ENCODE data around the gene SHCBP1L.

Gene SHCBP1L

GRCh38 chr1:182930985-182931384, 22.0 kb downstream of the SHCBP1L start:
- no peak for DNase-seq (ENCODE audit: low read depth, low spot score)
- no peak for TF ChIP-seq CTCF (IDR thresholded peaks at IDR 0.05; ENCODE audit: low read depth, low read length)
- in situ Hi-C loops (cut with HindIII; ENCODE audit: low sequenced_read_pairs) = no loop called here
- H3K4me3 ChIP-seq (ENCODE audit: low read depth, low read length) = no peak overlapping the region

- in situ Hi-C loops (cut with HindIII; ENCODE audit: low sequenced_read_pairs) = no loop called here
- DNase-seq (ENCODE audit: low read depth, low spot score) = no peak
- no peak overlapping the region for H3K4me3 ChIP-seq (ENCODE audit: low read depth, low read length)
Observed at GRCh38 chr1:182927693-182928433, 25.1 kb downstream of the SHCBP1L start.

GRCh38 chr1:182925661-182926060, 27.3 kb downstream of the SHCBP1L start:
- DNase-seq (ENCODE audit: low read depth, low spot score) = no peak
- in situ Hi-C loops (cut with HindIII; ENCODE audit: low sequenced_read_pairs) = no loop called here
- H3K4me3 ChIP-seq (ENCODE audit: low read depth, low read length) = no peak overlapping the region
- TF ChIP-seq CTCF (IDR thresholded peaks at IDR 0.05; ENCODE audit: low read depth, low read length) = no peak

More at GRCh38 chr1:182927693-182928433, 25.1 kb downstream of the SHCBP1L start:
- no peak for TF ChIP-seq CTCF (IDR thresholded peaks at IDR 0.05; ENCODE audit: low read depth, low read length)

GRCh38 chr1:182917378-182917777, 35.6 kb downstream of the SHCBP1L start:
- TF ChIP-seq CTCF (IDR thresholded peaks at IDR 0.05; ENCODE audit: low read depth, low read length) = no peak
- H3K4me3 ChIP-seq (ENCODE audit: low read depth, low read length) = no peak overlapping the region
- no peak for DNase-seq (ENCODE audit: low read depth, low spot score)
- in situ Hi-C loops (cut with HindIII; ENCODE audit: low sequenced_read_pairs) = no loop called here

DNA sequence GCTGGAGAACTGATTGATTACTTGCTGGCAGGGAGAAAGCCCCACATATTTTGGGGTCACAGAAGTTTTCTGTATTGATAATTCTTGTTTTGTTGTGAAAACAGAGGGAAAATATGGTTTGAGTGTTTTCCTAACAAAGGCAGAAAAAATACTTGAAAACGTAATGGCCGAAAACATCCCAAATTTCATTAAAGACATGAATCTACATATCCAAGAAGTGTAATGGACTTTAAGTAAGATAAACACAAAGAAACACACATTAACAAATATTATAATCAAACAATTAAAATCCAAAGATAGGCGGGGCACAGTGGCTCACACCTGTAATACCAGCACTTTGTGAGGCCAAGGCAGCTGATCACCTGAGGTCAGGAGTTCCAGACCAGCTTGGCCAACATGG, 39.6 kb downstream of the SHCBP1L start:
- DNase-seq (ENCODE audit: low read depth, low spot score) = no peak
- in situ Hi-C loops (cut with HindIII; ENCODE audit: low sequenced_read_pairs) = no loop called here
- no peak for TF ChIP-seq CTCF (IDR thresholded peaks at IDR 0.05; ENCODE audit: low read depth, low read length)
- no peak overlapping the region for H3K4me3 ChIP-seq (ENCODE audit: low read depth, low read length)

DNA sequence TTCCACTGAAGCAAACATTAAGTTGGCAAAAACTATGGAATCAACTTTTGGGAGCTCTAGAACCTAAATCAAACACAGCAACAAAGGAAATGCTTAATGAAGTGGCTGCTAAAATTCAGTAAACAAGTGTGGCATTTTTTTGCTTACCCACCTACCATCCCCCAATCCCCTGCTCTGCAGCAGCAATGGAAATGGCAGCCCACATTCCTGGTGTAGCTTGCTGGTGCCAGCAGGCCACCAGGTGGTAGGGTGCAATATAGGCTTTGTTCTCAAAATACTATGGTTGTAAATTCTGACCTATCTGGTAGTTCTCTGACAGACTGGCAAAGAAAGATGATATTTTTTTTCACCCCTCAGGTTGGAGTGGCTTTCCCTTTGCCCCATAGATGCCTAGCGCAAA, 42.8 kb downstream of the SHCBP1L start:
- TF ChIP-seq CTCF (IDR thresholded peaks at IDR 0.05; ENCODE audit: low read depth, low read length) = no peak
- no peak for DNase-seq (ENCODE audit: low read depth, low spot score)
- in situ Hi-C loops (cut with HindIII; ENCODE audit: low sequenced_read_pairs) = no loop called here
- H3K4me3 ChIP-seq (ENCODE audit: low read depth, low read length) = no peak overlapping the region

Measured in astrocyte of the spinal cord (primary cell).